HG03196 (cell line): ENCODE data around the gene TNFAIP1.

Source experiments
- ATAC-seq: cut with Tn5 transposase; IDR thresholded peaks from one replicate; pipeline ENCODE4 v1.9.1; 2021; ENCODE audit not compliant: unreplicated experiment

The TNFAIP1 gene

DNA sequence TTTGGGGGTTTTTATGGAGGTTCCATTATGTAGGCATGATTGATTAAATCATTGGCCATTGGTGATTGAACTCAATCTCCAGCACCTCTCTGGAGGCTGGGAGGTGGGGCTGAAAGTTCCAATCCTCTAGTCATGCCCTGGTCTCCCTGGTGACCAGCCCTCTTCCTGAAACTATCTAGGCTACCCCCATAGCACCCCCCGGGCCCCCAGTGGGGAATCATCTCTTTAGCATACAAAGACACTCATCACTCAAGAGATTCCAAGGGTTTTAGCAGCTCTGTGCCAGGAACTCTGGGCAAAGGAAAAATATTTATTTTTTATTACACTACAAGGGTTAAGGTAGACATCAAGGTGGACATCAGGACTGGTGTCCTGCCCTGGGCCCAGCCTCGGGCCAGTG, 59.9 kb downstream of the TNFAIP1 start:
- no peak for ATAC-seq

DNA sequence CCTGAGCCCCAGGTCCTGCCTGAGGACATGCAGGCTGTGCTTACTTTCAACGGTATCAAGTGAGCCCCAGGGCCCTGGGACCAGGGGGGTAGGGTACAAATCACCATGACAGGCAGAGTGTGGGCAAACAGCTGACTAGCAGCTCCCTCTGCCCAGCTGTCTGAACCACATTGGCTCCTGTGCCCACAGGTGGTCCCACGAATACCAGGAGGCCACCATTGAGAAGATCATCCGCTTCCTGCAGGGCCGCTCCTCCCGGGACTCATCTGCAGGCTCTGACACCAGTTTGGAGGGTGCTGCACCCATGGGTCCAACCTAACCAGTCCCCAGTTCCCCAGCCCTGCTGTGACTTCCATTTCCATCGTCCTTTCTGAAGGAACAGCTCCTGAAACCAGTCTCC, 60.4 kb downstream of the TNFAIP1 start:
- ATAC-seq = no peak
